Liver (tissue), 9 donors: ENCODE measurements around the gene DCLK2. TPM values are rescaled to one million over a fixed set of nuclear protein-coding genes. Genes with fewer than 3 reads are reported as not detected.

Source experiments
- DNase-seq: peaks from one replicate; pipeline ENCODE4 v3.0.0-alpha.2; 2017; ENCODE audit warnings: low spot score
- H3K27ac ChIP-seq, 2 donors: one replicate each; pipeline ENCODE4 v1.7.0; 2013; ENCODE audit warnings: inconsistent platforms in 2 of 2, low read length in 2 of 2, control low read depth in 1 of 2, low read depth in 1 of 2, mild to moderate bottlenecking in 1 of 2
- H3K27me3 ChIP-seq, 4 donors: one replicate each; pipeline versions ENCODE4 v1.6.1 to v1.7.0; 2013; ENCODE audit warnings: low read length in 3 of 4, inconsistent platforms in 1 of 4, mild to moderate bottlenecking in 1 of 4, moderate library complexity in 1 of 4; ENCODE audit not compliant: control insufficient read depth in 4 of 4, insufficient read depth in 4 of 4
- H3K36me3 ChIP-seq, 4 donors: one replicate each; pipeline versions ENCODE4 v1.6.1 to v1.7.0; 2013; ENCODE audit warnings: low read length in 3 of 4, mild to moderate bottlenecking in 3 of 4, low read depth in 1 of 4, moderate library complexity in 1 of 4; ENCODE audit not compliant: control insufficient read depth in 4 of 4, insufficient read depth in 3 of 4
- H3K4me1 ChIP-seq, 4 donors: one replicate each; pipeline versions ENCODE4 v1.6.1 to v1.7.0; 2013; ENCODE audit warnings: low read length in 3 of 4, mild to moderate bottlenecking in 3 of 4, moderate library complexity in 1 of 4; ENCODE audit not compliant: control insufficient read depth in 4 of 4, insufficient read depth in 4 of 4
- H3K4me3 ChIP-seq, 3 donors: one replicate each; pipeline versions ENCODE4 v1.6.1 to v1.7.0; 2013; ENCODE audit warnings: low read length in 3 of 3, control low read depth in 1 of 3, low read depth in 1 of 3, mild to moderate bottlenecking in 1 of 3
- H3K9ac ChIP-seq, 2 donors: one replicate each; pipeline ENCODE4 v1.7.0; 2013; ENCODE audit warnings: low read length in 2 of 2, mild to moderate bottlenecking in 2 of 2, moderate library complexity in 2 of 2, control low read depth in 1 of 2, low read depth in 1 of 2
- H3K9me3 ChIP-seq, 4 donors: one replicate each; pipeline versions ENCODE4 v1.6.1 to v1.7.0; 2013; ENCODE audit warnings: low read length in 3 of 4; ENCODE audit not compliant: control insufficient read depth in 4 of 4
- EGR1 ChIP-seq, 2 donors: IDR thresholded peaks; 2 replicates each; pipeline ENCODE4 v1.6.1; 2016 to 2018; ENCODE audit warnings: antibody characterized with exemption in 2 of 2, low read depth in 2 of 2
- FOXA1 ChIP-seq: IDR thresholded peaks from 2 replicates; pipeline ENCODE4 v1.6.1; 2016; ENCODE audit warnings: antibody characterized with exemption
- FOXA2 ChIP-seq: IDR thresholded peaks from 2 replicates; pipeline ENCODE4 v1.6.1; 2016; ENCODE audit warnings: antibody characterized with exemption
- GABPA ChIP-seq, 2 donors: IDR thresholded peaks in 1 of 2; conservative IDR thresholded peaks in 1 of 2; 2 replicates each; pipeline ENCODE4 v1.6.1; 2016; ENCODE audit warnings: antibody characterized with exemption in 2 of 2, mild to moderate bottlenecking in 1 of 2, moderate library complexity in 1 of 2
- HNF4A ChIP-seq, 2 donors: conservative IDR thresholded peaks; 2 replicates each; pipeline ENCODE4 v1.6.1; 2016; ENCODE audit warnings: antibody characterized with exemption in 2 of 2, mild to moderate bottlenecking in 2 of 2
- HNF4G ChIP-seq: IDR thresholded peaks from 2 replicates; pipeline ENCODE4 v1.6.1; 2016; ENCODE audit warnings: antibody characterized with exemption
- JUND ChIP-seq, 2 donors: IDR thresholded peaks; 2 replicates each; pipeline ENCODE4 v1.6.1; 2016; ENCODE audit warnings: antibody characterized with exemption in 2 of 2
- NR2F2 ChIP-seq: IDR thresholded peaks from 2 replicates; pipeline ENCODE4 v1.6.1; 2016; ENCODE audit warnings: antibody characterized with exemption
- RAD21 ChIP-seq, 2 donors: IDR thresholded peaks; 2 replicates each; pipeline ENCODE4 v1.6.1; 2016; ENCODE audit warnings: antibody characterized with exemption in 2 of 2, mild to moderate bottlenecking in 2 of 2
- RXRA ChIP-seq, 2 donors: IDR thresholded peaks; 2 replicates each; pipeline ENCODE4 v1.6.1; 2017 to 2018; ENCODE audit warnings: antibody characterized with exemption in 2 of 2, mild to moderate bottlenecking in 1 of 2
- SP1 ChIP-seq: IDR thresholded peaks from 2 replicates; pipeline ENCODE4 v1.6.1; 2018; ENCODE audit warnings: antibody characterized with exemption, mild to moderate bottlenecking
- TAF1 ChIP-seq: conservative IDR thresholded peaks from 2 replicates; pipeline ENCODE4 v1.6.1; 2016; ENCODE audit warnings: antibody characterized with exemption, mild to moderate bottlenecking
- YY1 ChIP-seq: IDR thresholded peaks from 2 replicates; pipeline ENCODE4 v1.6.1; 2016; ENCODE audit warnings: antibody characterized with exemption, mild to moderate bottlenecking
- WGBS: extraction: QIAGEN DNeasy Blood & Tissue Kit; methylation state at CpG from one replicate; pipeline ENCODE4 v1.1.7; 2013; 5-methylcytosine and 5-hydroxymethylcytosine counted together
- polyA plus RNA-seq, 2 donors: library from polyadenylated mRNA; stranded (reverse) in 1 of 2; unstranded in 1 of 2; fragments of 200-250 nt in 1 of 2; fragments of >200 nt in 1 of 2; fragmentation: Nextera tagmentation in 1 of 2; extraction: Ambion mirVana in 1 of 2; gene quantifications; one replicate each; pipeline versions ENCODE4 v1.2.1 to v1.2.3, GENCODE V29; 2013 to 2015
- total RNA-seq, 2 donors: library from RNA; depleted of rRNA; stranded (reverse); fragments of >200 nt; gene quantifications; one replicate each; pipeline ENCODE4 v1.2.3, GENCODE V29; 2014
- TF ChIP-seq, protein P1 (sequence below): fragments of 150-350 bp; IDR thresholded peaks from 2 replicates; pipeline ENCODE4 v1.5.1; 2017; ENCODE audit warnings: improper control_type of control experiment, low read depth, low read length; ENCODE audit not compliant: missing input control
- TF ChIP-seq, protein P2 (sequence below): IDR thresholded peaks from 2 replicates; pipeline ENCODE4 v1.6.1; 2016; ENCODE audit warnings: antibody characterized with exemption
- TF ChIP-seq, protein P3 (sequence below): IDR thresholded peaks from 2 replicates; pipeline ENCODE4 v1.6.1; 2016; ENCODE audit warnings: antibody characterized with exemption
- TF ChIP-seq, protein P4 (sequence below): IDR thresholded peaks from 2 replicates; pipeline ENCODE4 v1.6.1; 2016; ENCODE audit warnings: antibody characterized with exemption, mild to moderate bottlenecking
- TF ChIP-seq, protein P5 (sequence below): IDR thresholded peaks from 2 replicates; pipeline ENCODE4 v1.6.1; 2016; ENCODE audit warnings: antibody characterized with exemption
- donor health status: healthy.
- donor health status: healthy.
- donor health status: healthy.
- donor health status: healthy.
- donor health status: healthy.

Gene DCLK2
- total and polyA plus RNA-seq, 4 donors: 0.14 to 1.7 (median 0.50) TPM

DNA sequence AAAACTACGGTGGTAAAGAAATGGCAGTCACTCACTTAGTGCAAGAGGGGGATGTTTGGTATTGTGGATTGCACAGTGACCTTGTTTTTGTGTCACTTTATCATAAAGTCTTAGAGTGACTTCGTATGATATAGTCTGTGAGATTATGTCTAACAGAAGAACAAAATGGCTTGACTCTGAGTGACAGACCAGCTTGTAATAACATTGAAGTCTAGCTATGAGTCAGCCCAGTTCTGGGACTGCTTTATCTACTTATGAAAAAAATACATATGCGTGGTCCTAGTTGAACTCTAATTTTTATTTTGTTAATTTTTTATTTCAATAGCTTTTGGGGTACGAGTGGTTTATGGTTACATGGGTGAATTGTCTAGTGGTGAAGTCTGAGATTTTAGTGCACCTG is 20.0 kb downstream of the DCLK2 start:
- TF ChIP-seq EGR1 (IDR thresholded peaks at IDR 0.05; ENCODE audit: low read depth in 2 of 2) (no peak), FOXA2 (no peak), GABPA (IDR thresholded peaks at IDR 0.05 in 1 of 2, conservative IDR thresholded peaks at IDR 0.05 in 1 of 2) (no peak), RXRA (IDR thresholded peaks at IDR 0.05) (no peak)
- TF ChIP-seq, protein P1, sequence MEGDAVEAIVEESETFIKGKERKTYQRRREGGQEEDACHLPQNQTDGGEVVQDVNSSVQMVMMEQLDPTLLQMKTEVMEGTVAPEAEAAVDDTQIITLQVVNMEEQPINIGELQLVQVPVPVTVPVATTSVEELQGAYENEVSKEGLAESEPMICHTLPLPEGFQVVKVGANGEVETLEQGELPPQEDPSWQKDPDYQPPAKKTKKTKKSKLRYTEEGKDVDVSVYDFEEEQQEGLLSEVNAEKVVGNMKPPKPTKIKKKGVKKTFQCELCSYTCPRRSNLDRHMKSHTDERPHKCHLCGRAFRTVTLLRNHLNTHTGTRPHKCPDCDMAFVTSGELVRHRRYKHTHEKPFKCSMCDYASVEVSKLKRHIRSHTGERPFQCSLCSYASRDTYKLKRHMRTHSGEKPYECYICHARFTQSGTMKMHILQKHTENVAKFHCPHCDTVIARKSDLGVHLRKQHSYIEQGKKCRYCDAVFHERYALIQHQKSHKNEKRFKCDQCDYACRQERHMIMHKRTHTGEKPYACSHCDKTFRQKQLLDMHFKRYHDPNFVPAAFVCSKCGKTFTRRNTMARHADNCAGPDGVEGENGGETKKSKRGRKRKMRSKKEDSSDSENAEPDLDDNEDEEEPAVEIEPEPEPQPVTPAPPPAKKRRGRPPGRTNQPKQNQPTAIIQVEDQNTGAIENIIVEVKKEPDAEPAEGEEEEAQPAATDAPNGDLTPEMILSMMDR: no peak
- TF ChIP-seq, protein P2, sequence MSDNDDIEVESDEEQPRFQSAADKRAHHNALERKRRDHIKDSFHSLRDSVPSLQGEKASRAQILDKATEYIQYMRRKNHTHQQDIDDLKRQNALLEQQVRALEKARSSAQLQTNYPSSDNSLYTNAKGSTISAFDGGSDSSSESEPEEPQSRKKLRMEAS: no peak
- TF ChIP-seq, protein P3, sequence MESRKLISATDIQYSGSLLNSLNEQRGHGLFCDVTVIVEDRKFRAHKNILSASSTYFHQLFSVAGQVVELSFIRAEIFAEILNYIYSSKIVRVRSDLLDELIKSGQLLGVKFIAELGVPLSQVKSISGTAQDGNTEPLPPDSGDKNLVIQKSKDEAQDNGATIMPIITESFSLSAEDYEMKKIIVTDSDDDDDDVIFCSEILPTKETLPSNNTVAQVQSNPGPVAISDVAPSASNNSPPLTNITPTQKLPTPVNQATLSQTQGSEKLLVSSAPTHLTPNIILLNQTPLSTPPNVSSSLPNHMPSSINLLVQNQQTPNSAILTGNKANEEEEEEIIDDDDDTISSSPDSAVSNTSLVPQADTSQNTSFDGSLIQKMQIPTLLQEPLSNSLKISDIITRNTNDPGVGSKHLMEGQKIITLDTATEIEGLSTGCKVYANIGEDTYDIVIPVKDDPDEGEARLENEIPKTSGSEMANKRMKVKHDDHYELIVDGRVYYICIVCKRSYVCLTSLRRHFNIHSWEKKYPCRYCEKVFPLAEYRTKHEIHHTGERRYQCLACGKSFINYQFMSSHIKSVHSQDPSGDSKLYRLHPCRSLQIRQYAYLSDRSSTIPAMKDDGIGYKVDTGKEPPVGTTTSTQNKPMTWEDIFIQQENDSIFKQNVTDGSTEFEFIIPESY: no peak
- no peak overlapping the region for H3K4me3 ChIP-seq
- no peaks in the 10 kb centered on the region for H3K9me3 ChIP-seq
- no peak overlapping the region for H3K9ac ChIP-seq
- H3K27ac ChIP-seq: no peak overlapping the region
- DNase-seq: no peak
- no peaks in the 10 kb centered on the region for H3K36me3 ChIP-seq
- H3K4me1 ChIP-seq: no peaks in the 10 kb centered on the region
- WGBS: 69% methylated on average over 4 of the region's 4 CpGs
- H3K27me3 ChIP-seq: no peaks in the 10 kb centered on the region

DNA sequence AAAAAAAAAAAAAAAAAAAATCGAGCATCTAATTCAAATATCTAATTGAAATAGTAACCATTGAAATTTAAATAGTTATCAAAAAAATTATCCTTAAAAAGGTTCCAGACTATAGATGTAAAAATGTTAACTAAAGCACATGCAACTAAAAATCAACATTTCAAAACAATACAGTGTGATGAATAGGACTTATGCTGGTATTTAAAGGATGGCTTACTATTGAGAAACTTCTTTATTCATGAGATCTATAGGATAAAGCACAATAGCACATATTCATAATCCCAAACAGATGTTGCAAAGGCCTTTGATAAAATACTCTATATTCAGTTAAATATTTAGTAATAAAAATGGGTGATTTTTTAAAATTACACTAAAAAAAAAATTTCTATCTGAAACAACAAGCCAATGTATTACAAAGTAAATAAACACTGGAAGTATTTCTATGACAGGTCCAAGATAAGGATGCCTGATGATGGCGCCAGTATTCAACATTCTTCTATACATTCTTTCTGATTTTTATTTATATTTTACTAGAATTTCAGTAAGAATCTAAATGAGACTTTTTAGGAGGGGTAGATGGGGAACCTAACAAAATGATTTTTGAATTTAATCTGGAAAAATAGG is 26.3 kb downstream of the DCLK2 start:
- H3K9me3 ChIP-seq: no peaks in the 10 kb centered on the region
- no peak overlapping the region for H3K27ac ChIP-seq
- 85% methylated on average over 2 of the region's 2 CpGs for WGBS
- no peak overlapping the region for H3K9ac ChIP-seq
- TF ChIP-seq, protein P2: no peak
- TF ChIP-seq RXRA (IDR thresholded peaks at IDR 0.05) (no peak), NR2F2 (no peak), EGR1 (IDR thresholded peaks at IDR 0.05; ENCODE audit: low read depth in 2 of 2) (no peak), HNF4A (conservative IDR thresholded peaks at IDR 0.05) (no peak), HNF4G (no peak), FOXA2 (no peak), SP1 (no peak), TAF1 (no peak), GABPA (IDR thresholded peaks at IDR 0.05 in 1 of 2, conservative IDR thresholded peaks at IDR 0.05 in 1 of 2) (no peak), FOXA1 (no peak), JUND (IDR thresholded peaks at IDR 0.05) (no peak), YY1 (no peak), RAD21 (IDR thresholded peaks at IDR 0.05) (no peak)
- TF ChIP-seq, protein P4, sequence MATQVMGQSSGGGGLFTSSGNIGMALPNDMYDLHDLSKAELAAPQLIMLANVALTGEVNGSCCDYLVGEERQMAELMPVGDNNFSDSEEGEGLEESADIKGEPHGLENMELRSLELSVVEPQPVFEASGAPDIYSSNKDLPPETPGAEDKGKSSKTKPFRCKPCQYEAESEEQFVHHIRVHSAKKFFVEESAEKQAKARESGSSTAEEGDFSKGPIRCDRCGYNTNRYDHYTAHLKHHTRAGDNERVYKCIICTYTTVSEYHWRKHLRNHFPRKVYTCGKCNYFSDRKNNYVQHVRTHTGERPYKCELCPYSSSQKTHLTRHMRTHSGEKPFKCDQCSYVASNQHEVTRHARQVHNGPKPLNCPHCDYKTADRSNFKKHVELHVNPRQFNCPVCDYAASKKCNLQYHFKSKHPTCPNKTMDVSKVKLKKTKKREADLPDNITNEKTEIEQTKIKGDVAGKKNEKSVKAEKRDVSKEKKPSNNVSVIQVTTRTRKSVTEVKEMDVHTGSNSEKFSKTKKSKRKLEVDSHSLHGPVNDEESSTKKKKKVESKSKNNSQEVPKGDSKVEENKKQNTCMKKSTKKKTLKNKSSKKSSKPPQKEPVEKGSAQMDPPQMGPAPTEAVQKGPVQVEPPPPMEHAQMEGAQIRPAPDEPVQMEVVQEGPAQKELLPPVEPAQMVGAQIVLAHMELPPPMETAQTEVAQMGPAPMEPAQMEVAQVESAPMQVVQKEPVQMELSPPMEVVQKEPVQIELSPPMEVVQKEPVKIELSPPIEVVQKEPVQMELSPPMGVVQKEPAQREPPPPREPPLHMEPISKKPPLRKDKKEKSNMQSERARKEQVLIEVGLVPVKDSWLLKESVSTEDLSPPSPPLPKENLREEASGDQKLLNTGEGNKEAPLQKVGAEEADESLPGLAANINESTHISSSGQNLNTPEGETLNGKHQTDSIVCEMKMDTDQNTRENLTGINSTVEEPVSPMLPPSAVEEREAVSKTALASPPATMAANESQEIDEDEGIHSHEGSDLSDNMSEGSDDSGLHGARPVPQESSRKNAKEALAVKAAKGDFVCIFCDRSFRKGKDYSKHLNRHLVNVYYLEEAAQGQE: no peak
- TF ChIP-seq, protein P5, sequence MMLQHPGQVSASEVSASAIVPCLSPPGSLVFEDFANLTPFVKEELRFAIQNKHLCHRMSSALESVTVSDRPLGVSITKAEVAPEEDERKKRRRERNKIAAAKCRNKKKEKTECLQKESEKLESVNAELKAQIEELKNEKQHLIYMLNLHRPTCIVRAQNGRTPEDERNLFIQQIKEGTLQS: no peak
- TF ChIP-seq, protein P1: no peak
- TF ChIP-seq, protein P3: no peak
- H3K4me3 ChIP-seq: no peak overlapping the region
- peaks cover 0 to 2% (median 0%) of the 10 kb centered on the region in 4 donors for H3K27me3 ChIP-seq
- H3K36me3 ChIP-seq: no peaks in the 10 kb centered on the region
- no peaks in the 10 kb centered on the region for H3K4me1 ChIP-seq
- DNase-seq: no peak
